GM12878 (cell line): Measurements from ENCODE around the gene MARF1. TPM values are rescaled to one million over a fixed set of nuclear protein-coding genes. Genes with fewer than 3 reads are reported as not detected.

ENCODE experiments used
- ATAC-seq: fragments of 200-7000 bp; cut with Tn5 transposase; 3 replicates; pipeline ENCODE4 v1.9.1; 2020; ENCODE audit warnings: mild to moderate bottlenecking, moderate library complexity
- BruUV-seq: library from RNA; stranded (reverse); fragments of 400-500 nt; replicated peaks from 2 replicates; lab custom pipeline; 2021; lab: Mats Ljungman, UMichigan
- CTCF ChIA-PET: fragments of 300-600 bp; sonication (Branson Sonifier 250); formaldehyde crosslinking; extraction: SDS; loops from one replicate; lab custom pipeline; 2021; ENCODE audit warnings: inconsistent platforms; lab: Yijun Ruan, JAX
- POLR2A ChIA-PET: fragments of 350-600 bp; formaldehyde crosslinking; extraction: SDS; loops from one replicate; lab custom pipeline; 2021; ENCODE audit warnings: inconsistent platforms; lab: Charles Lee
- RAD21 ChIA-PET: fragments of 300-600 bp; sonication (Branson Sonifier 250); formaldehyde crosslinking; loops from one replicate; lab custom pipeline; 2023; ENCODE audit warnings: antibody characterized with exemption; ENCODE audit not compliant: unreplicated experiment; lab: Charles Lee
- SMC1A ChIA-PET: fragments of 300-600 bp; sonication (Branson Sonifier 250); formaldehyde crosslinking; loops from one replicate; lab custom pipeline; 2023; ENCODE audit not compliant: unreplicated experiment, uncharacterized antibody; lab: Charles Lee
- DNase-seq: peaks from one replicate; pipeline ENCODE4 v3.0.0-alpha.2; 2011; ENCODE audit warnings: low read depth, low spot score
- FAIRE-seq: peaks from 3 replicates; lab custom pipeline; 2011; peaks lifted over from hg19 to GRCh38; lab: Jason Lieb, UNC
- H2AFZ ChIP-seq: 2 replicates; pipeline ENCODE4 v1.6.0; 2011; ENCODE audit warnings: low read depth, low read length, control low read depth; ENCODE audit not compliant: control insufficient read depth
- H3K27ac ChIP-seq: 2 replicates; pipeline ENCODE4 v1.5.1; 2011; ENCODE audit warnings: control low read depth; ENCODE audit not compliant: control insufficient read depth, insufficient read depth
- H3K27me3 ChIP-seq, 2 experiments: replicated peaks in 1 of 2; 2 replicates each; pipeline versions ENCODE4 v1.6.0 to v1.6.1; 2011; ENCODE audit warnings: low read length in 1 of 2; ENCODE audit not compliant: control insufficient read depth in 2 of 2, insufficient read depth in 2 of 2
- H3K36me3 ChIP-seq, 2 experiments: 2 replicates each; pipeline ENCODE4 v1.5.1; 2011; ENCODE audit warnings: low read length in 1 of 2; ENCODE audit not compliant: control insufficient read depth in 2 of 2, insufficient read depth in 2 of 2
- H3K4me1 ChIP-seq: 2 replicates; pipeline ENCODE4 v1.6.1; 2011; ENCODE audit warnings: mild to moderate bottlenecking, low read length, moderate library complexity, mixed read lengths; ENCODE audit not compliant: control insufficient read depth, insufficient read depth
- H3K4me2 ChIP-seq: 2 replicates; pipeline ENCODE4 v1.6.0; 2011; ENCODE audit warnings: control low read depth; ENCODE audit not compliant: control insufficient read depth, insufficient read depth
- H3K4me3 ChIP-seq: fragments of 200-600 bp; sonication (generic); 2 replicates; pipeline ENCODE4 v1.5.1; 2016
- H3K79me2 ChIP-seq: 2 replicates; pipeline ENCODE4 v1.6.0; 2011; ENCODE audit warnings: low read length; ENCODE audit not compliant: control insufficient read depth, insufficient read depth
- H3K9ac ChIP-seq: 2 replicates; pipeline ENCODE4 v1.8.0; 2011; ENCODE audit warnings: low read length, control low read depth, mixed read lengths; ENCODE audit not compliant: control insufficient read depth, insufficient read depth
- H3K9me3 ChIP-seq: replicated peaks from 3 replicates; pipeline ENCODE4 v1.5.1; 2011; ENCODE audit warnings: mild to moderate bottlenecking, low read length; ENCODE audit not compliant: control insufficient read depth, insufficient read depth
- H4K20me1 ChIP-seq: 2 replicates; pipeline ENCODE4 v1.6.0; 2011; ENCODE audit not compliant: control insufficient read depth, insufficient read depth
- ATF7 ChIP-seq: fragments of 450-650 bp; IDR thresholded peaks from 2 replicates; pipeline ENCODE4 v1.6.1; 2016; ENCODE audit warnings: low read depth, mild to moderate bottlenecking
- CBX5 ChIP-seq: sonication (generic); IDR thresholded peaks from 2 replicates; pipeline ENCODE4 v1.6.1; 2016; ENCODE audit warnings: low read depth, moderate library complexity, mild to moderate bottlenecking, inconsistent platforms
- GABPA ChIP-seq: IDR thresholded peaks from 2 replicates; pipeline ENCODE4 v1.6.1; 2014; ENCODE audit warnings: antibody characterized with exemption, low read depth, mild to moderate bottlenecking, inconsistent platforms
- IRF3 ChIP-seq: fragments of 450-650 bp; IDR thresholded peaks from 2 replicates; pipeline ENCODE4 v1.6.1; 2014; ENCODE audit warnings: mild to moderate bottlenecking
- MTA2 ChIP-seq: fragments of 450-650 bp; IDR thresholded peaks from 2 replicates; pipeline ENCODE4 v1.6.1; 2016; ENCODE audit warnings: low read depth, mild to moderate bottlenecking, moderate library complexity
- RELA ChIP-seq: fragments of 450-650 bp; IDR thresholded peaks from 2 replicates; pipeline ENCODE4 v1.8.0; 2014; ENCODE audit warnings: borderline replicate concordance; ENCODE audit not compliant: partially characterized antibody
- TCF7 ChIP-seq: IDR thresholded peaks from 2 replicates; pipeline ENCODE4 v1.6.1; 2014; ENCODE audit warnings: antibody characterized with exemption, borderline replicate concordance
- ZNF274 ChIP-seq: IDR thresholded peaks from one replicate; pipeline ENCODE4 v1.8.0; 2011; ENCODE audit not compliant: insufficient read length, insufficient read depth
- WGBS: methylation state at CpG from one replicate; pipeline ENCODE4 v1.1.6; 2016; ENCODE audit warnings: low lambda C conversion rate; ENCODE audit not compliant: insufficient replicate concordance, insufficient coverage; ENCODE audit errors: missing lambda C conversion rate; 5-methylcytosine and 5-hydroxymethylcytosine counted together
- in situ Hi-C: fragments of 300-500 bp; cut with MboI; formaldehyde crosslinking; loops from 9 replicates; pipeline ENCODE4 v1.14.3; 2018; ENCODE audit warnings: mixed read lengths
- intact Hi-C: fragments of 100-400 bp; cut with micrococcal nuclease; formaldehyde crosslinking; loops from one replicate; pipeline ENCODE4 v1.14.2; 2022; ENCODE audit not compliant: unreplicated experiment
- polyA plus RNA-seq, 11 experiments: library from polyadenylated mRNA; depleted of rRNA in 4 of 11; unstranded in 6 of 11; stranded (reverse) in 5 of 11; fragments of >200 nt; fragmentation: Nextera tagmentation in 4 of 11; fragmentation: Illumina TruSeq in 1 of 11; extraction: Ambion mirVana in 4 of 11; extraction: Trizol in 1 of 11; gene quantifications; 1 replicate in 1 of 11; 2 replicates in 10 of 11; pipeline versions ENCODE4 v1.2.1 to v1.2.3, GENCODE V29; 2011 to 2016; ENCODE audit warnings: inconsistent platforms in 2 of 11, missing spikeins in 2 of 11, low read depth in 1 of 11
- total RNA-seq, 4 experiments: library from RNA; depleted of rRNA in 3 of 4; stranded (reverse); fragments of >200 nt in 3 of 4; fragmentation: Illumina TruSeq in 1 of 4; extraction: Trizol in 1 of 4; gene quantifications; 2 replicates each; pipeline versions ENCODE4 v1.2.1 to v1.2.3, GENCODE V29; 2013 to 2021
- TF ChIP-seq, protein P1 (sequence below): fragments of 450-650 bp; formaldehyde crosslinking; IDR thresholded peaks from 2 replicates; pipeline ENCODE4 v1.4.0; 2020; ENCODE audit warnings: mild to moderate bottlenecking, moderate library complexity

MARF1 gene
- total and polyA plus RNA-seq, 10 of the 15 experiments (the other 5 are each of a cell fraction or from before 2014, with no cell fraction given), result 4.5 to 40.1 (median 14.0) TPM

DNA sequence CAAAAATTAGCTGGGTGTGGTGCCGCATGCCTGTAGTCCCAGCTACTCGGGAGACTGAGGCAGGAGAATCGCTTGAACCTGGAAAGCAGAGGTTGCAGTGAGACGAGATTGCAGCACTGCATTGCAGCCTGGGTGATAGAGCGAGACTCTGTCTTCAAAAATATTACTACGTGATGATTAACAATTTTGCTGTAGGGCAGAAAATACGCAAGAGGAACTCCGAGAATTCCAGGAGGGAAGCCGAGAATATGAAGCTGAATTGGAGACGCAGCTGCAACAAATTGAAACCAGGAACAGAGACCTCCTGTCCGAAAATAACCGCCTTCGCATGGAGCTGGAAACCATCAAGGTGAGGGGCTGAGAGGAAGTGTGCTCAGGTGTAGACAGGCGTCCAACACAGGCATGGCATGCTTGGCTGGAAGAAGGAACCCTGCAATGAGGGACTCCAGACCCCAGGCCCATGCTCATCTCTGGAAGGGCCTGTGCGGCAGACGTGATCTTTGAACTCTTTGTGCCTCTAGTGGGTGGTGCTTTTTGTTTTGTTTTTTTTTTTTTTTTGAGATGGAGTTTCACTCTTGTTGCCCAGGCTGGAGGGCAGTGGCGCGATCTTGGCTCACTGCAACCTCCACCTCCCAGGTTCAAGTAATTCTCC is 24.3 kb upstream of the MARF1 start:
- TF ChIP-seq GABPA (no peak), ATF7 (no peak), IRF3 (no peak), TCF7 (no peak), ZNF274 (no peak), RELA (no peak), CBX5 (no peak), MTA2 (no peak)
- TF ChIP-seq, protein P1, sequence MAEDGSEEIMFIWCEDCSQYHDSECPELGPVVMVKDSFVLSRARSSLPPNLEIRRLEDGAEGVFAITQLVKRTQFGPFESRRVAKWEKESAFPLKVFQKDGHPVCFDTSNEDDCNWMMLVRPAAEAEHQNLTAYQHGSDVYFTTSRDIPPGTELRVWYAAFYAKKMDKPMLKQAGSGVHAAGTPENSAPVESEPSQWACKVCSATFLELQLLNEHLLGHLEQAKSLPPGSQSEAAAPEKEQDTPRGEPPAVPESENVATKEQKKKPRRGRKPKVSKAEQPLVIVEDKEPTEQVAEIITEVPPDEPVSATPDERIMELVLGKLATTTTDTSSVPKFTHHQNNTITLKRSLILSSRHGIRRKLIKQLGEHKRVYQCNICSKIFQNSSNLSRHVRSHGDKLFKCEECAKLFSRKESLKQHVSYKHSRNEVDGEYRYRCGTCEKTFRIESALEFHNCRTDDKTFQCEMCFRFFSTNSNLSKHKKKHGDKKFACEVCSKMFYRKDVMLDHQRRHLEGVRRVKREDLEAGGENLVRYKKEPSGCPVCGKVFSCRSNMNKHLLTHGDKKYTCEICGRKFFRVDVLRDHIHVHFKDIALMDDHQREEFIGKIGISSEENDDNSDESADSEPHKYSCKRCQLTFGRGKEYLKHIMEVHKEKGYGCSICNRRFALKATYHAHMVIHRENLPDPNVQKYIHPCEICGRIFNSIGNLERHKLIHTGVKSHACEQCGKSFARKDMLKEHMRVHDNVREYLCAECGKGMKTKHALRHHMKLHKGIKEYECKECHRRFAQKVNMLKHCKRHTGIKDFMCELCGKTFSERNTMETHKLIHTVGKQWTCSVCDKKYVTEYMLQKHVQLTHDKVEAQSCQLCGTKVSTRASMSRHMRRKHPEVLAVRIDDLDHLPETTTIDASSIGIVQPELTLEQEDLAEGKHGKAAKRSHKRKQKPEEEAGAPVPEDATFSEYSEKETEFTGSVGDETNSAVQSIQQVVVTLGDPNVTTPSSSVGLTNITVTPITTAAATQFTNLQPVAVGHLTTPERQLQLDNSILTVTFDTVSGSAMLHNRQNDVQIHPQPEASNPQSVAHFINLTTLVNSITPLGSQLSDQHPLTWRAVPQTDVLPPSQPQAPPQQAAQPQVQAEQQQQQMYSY, result no peak
- DNase-seq (no peak), ATAC-seq (no peak), FAIRE-seq (no peak)
- Histone ChIP-seq H2AFZ (no peak overlapping the region), H3K4me1 (no peaks in the 10 kb centered on the region), H3K4me3 (no peak overlapping the region), H3K9ac (no peak overlapping the region), H4K20me1 (no peaks in the 10 kb centered on the region), H3K27ac (no peak overlapping the region), H3K9me3 (no peaks in the 10 kb centered on the region), H3K27me3 (no peaks in the 10 kb centered on the region), H3K4me2 (no peak overlapping the region), H3K36me3 (peaks cover 33 to 40% of the 10 kb centered on the region in 2 experiments), H3K79me2 (peaks cover 7% of the 10 kb centered on the region)
- in situ Hi-C loops (no loop called here), intact Hi-C loops (no loop called here)
- 96% methylated on average over 17 of the region's 18 CpGs for WGBS
- ChIA-PET RAD21 (interaction anchor here (0.7 kb wide), 1 partner anchor 28 kb away, joined by 4 read pairs; no protein-coding TSS in a partner anchor), SMC1A (no interaction called here), CTCF (interaction anchor here (1.1 kb wide), 1 partner anchor 117 kb away, joined by 3 read pairs; no protein-coding TSS in a partner anchor), POLR2A (interaction anchor here (0.6 kb wide), 1 partner anchor 92 kb away, joined by 6 read pairs; no protein-coding TSS in a partner anchor)
- no TSS peak for BruUV-seq
